HEK293T (cell line): ENCODE data around the gene TAOK1.

Experiments
- ELF4 ChIP-seq: fragments of 450-650 bp; IDR thresholded peaks from 2 replicates; pipeline ENCODE4 v1.6.1; 2017; ENCODE audit warnings: antibody characterized with exemption
- FOXA1 ChIP-seq: fragments of 450-650 bp; IDR thresholded peaks from 2 replicates; pipeline ENCODE4 v1.6.1; 2016; ENCODE audit warnings: mild to moderate bottlenecking
- FOXK2 ChIP-seq: fragments of 450-650 bp; IDR thresholded peaks from 2 replicates; pipeline ENCODE4 v1.6.1; 2016; ENCODE audit warnings: mild to moderate bottlenecking
- FOXM1 ChIP-seq: fragments of 450-650 bp; IDR thresholded peaks from 2 replicates; pipeline ENCODE4 v1.6.1; 2017; ENCODE audit warnings: mild to moderate bottlenecking, borderline replicate concordance
- HDGF ChIP-seq: fragments of 450-650 bp; IDR thresholded peaks from 2 replicates; pipeline ENCODE4 v1.6.1; 2017; ENCODE audit warnings: antibody characterized with exemption, borderline replicate concordance
- SP1 ChIP-seq: fragments of 450-650 bp; IDR thresholded peaks from 2 replicates; pipeline ENCODE4 v1.6.1; 2017
- SUZ12 ChIP-seq: fragments of 450-650 bp; IDR thresholded peaks from 2 replicates; pipeline ENCODE4 v1.6.1; 2016; ENCODE audit warnings: mild to moderate bottlenecking
- ZNF384 ChIP-seq: fragments of 450-650 bp; IDR thresholded peaks from 2 replicates; pipeline ENCODE4 v1.6.1; 2016
- TF ChIP-seq, protein P1 (sequence below): fragments of 450-650 bp; IDR thresholded peaks from 2 replicates; pipeline ENCODE4 v1.6.1; 2016

DNA sequence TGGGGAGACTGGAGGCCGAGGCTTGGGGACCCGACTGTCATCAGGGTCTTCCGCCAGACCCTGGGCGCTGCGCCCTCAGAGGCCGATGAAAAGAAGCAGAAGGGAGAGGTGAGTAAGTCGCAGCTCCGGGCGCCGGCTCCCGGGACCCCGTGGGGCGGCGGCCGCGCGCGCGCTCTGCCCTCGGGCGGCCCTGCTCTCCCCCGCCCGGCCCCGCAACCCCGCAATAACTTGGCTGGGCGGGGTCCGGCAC is 177.1 kb downstream of the TAOK1 start:
- TF ChIP-seq SP1: no peak
- TF ChIP-seq ELF4: no peak
- TF ChIP-seq, protein P1, sequence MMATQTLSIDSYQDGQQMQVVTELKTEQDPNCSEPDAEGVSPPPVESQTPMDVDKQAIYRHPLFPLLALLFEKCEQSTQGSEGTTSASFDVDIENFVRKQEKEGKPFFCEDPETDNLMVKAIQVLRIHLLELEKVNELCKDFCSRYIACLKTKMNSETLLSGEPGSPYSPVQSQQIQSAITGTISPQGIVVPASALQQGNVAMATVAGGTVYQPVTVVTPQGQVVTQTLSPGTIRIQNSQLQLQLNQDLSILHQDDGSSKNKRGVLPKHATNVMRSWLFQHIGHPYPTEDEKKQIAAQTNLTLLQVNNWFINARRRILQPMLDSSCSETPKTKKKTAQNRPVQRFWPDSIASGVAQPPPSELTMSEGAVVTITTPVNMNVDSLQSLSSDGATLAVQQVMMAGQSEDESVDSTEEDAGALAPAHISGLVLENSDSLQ: no peak
- TF ChIP-seq FOXA1: no peak
- TF ChIP-seq FOXM1: no peak
- no peak for TF ChIP-seq HDGF
- TF ChIP-seq FOXK2: no peak
- TF ChIP-seq SUZ12: no peak
- TF ChIP-seq ZNF384: no peak
